Daoy (cell line): ENCODE measurements around the gene IDH3G. TPM values are rescaled to one million over a fixed set of nuclear protein-coding genes. Genes with fewer than 3 reads are reported as not detected.

Source experiments
- total RNA-seq: library from RNA; depleted of rRNA; stranded (reverse); fragments of >200 nt; shearing (Covaris generic); gene quantifications from 2 replicates; pipeline ENCODE4 v1.2.3, GENCODE V29; 2014; rRNA removed

Gene IDH3G
- total RNA-seq, 1 experiment from 2014 or later = 41.0 TPM

Other genes with a start within 250 kb of the IDH3G start
- 37.3 and 41.5 TPM in 2 replicates for gene CCNQ, start 195.2 kb downstream of the IDH3G start, total RNA-seq
- 10.2 and 16.4 TPM in 2 replicates for gene DUSP9, start 147.2 kb downstream of the IDH3G start, total RNA-seq
- not detected in 2 replicates for gene PNCK, start 120.6 kb downstream of the IDH3G start, total RNA-seq
- 6.3 and 7.5 TPM in 2 replicates for gene SLC6A8, start 106.4 kb downstream of the IDH3G start, total RNA-seq
- 146 and 203 TPM in 2 replicates for gene BCAP31, start 70.0 kb downstream of the IDH3G start, total RNA-seq
- gene ABCD1, start 69.5 kb downstream of the IDH3G start, total RNA-seq = 4.8 and 5.0 TPM in 2 replicates
- 0.97 and 1.0 TPM in 2 replicates for gene PLXNB3, start 30.1 kb downstream of the IDH3G start, total RNA-seq
- 0.11 and 0.54 TPM in 2 replicates for gene SRPK3, start 13.3 kb downstream of the IDH3G start, total RNA-seq
- gene SSR4, start 293 bp upstream of the IDH3G start, total RNA-seq = 81.8 and 107 TPM in 2 replicates
- 5.7 and 7.5 TPM in 2 replicates for gene PDZD4, start 36.2 kb upstream of the IDH3G start, total RNA-seq
- 7.4 and 8.3 TPM in 2 replicates for gene L1CAM, start 91.8 kb upstream of the IDH3G start, total RNA-seq
- gene AVPR2, start 110.3 kb upstream of the IDH3G start, total RNA-seq = 1.1 TPM in 1 of 2 replicates, not detected in the other
- gene ARHGAP4, start 131.9 kb upstream of the IDH3G start, total RNA-seq = 2.2 and 2.6 TPM in 2 replicates
- 85.9 and 128 TPM in 2 replicates for gene NAA10, start 140.7 kb upstream of the IDH3G start, total RNA-seq
- gene RENBP, start 150.3 kb upstream of the IDH3G start, total RNA-seq = 0.11 and 0.18 TPM in 2 replicates
- gene HCFC1, start 177.4 kb upstream of the IDH3G start, total RNA-seq = 38.0 and 38.1 TPM in 2 replicates
- 0.86 and 1.5 TPM in 2 replicates for gene TMEM187, start 178.4 kb upstream of the IDH3G start, total RNA-seq
- 49.2 and 50.3 TPM in 2 replicates for gene IRAK1, start 225.5 kb upstream of the IDH3G start, total RNA-seq